Activated T-cell treated with anti-CD3 and anti-CD28 coated beads, Interleukin-2, amount 50 U/mL, for 72 hours (primary cell): ENCODE data around the gene NLK. TPM values are rescaled to one million over a fixed set of nuclear protein-coding genes. Genes with fewer than 3 reads are reported as not detected.
A peak's percentile ranks its signal among the peaks of the same experiment; 100 is the strongest.
"Not testable (repeated sequence)": the region's sequence is repeated elsewhere in the genome, so short reads cannot be mapped to it uniquely, and the experiment has no call there.

Source experiments
- ATAC-seq, 2 donors: fragments of 150-1000 bp; cut with Tn5 transposase; replicated peaks in 1 of 2; 2 replicates each; pipeline ENCODE4 v1.10.0; 2021; ENCODE audit warnings: moderate library complexity in 2 of 2, mild to moderate bottlenecking in 1 of 2
- DNase-seq, 2 donors: peaks; one replicate each; pipeline ENCODE4 v3.0.0; 2021 to 2022; ENCODE audit warnings: mixed read lengths in 1 of 2
- H3K27ac Mint-ChIP-seq: one replicate; pipeline ENCODE4 v1.8.0; 2022; ENCODE audit warnings: mild to moderate bottlenecking, moderate library complexity, mixed read lengths
- H3K27me3 Mint-ChIP-seq: one replicate; pipeline ENCODE4 v1.8.0; 2022; ENCODE audit warnings: low read depth, mixed read lengths
- H3K36me3 Mint-ChIP-seq, 2 donors: one replicate each; pipeline ENCODE4 v1.8.0; 2022; ENCODE audit warnings: mixed read lengths in 2 of 2, mild to moderate bottlenecking in 1 of 2; ENCODE audit not compliant: insufficient read depth in 2 of 2
- H3K4me1 Mint-ChIP-seq: one replicate; pipeline ENCODE4 v1.8.0; 2022; ENCODE audit warnings: low read depth, mixed read lengths
- H3K4me3 Mint-ChIP-seq, 2 donors: one replicate each; pipeline ENCODE4 v1.8.0; 2022; ENCODE audit warnings: mild to moderate bottlenecking in 2 of 2, mixed read lengths in 2 of 2, moderate library complexity in 2 of 2
- H3K9me3 Mint-ChIP-seq, 2 donors: one replicate each; pipeline ENCODE4 v1.8.0; 2022; ENCODE audit warnings: mixed read lengths in 2 of 2
- total RNA-seq, 2 donors: library from RNA; stranded (reverse); gene quantifications; one replicate each; pipeline ENCODE4 v1.2.3, GENCODE V29; 2022

Gene NLK
- total RNA-seq, 2 donors from 2014 or later: 10.0 to 11.7 TPM

- Mint-ChIP-seq H3K27me3 (no peaks in the 10 kb centered on the region), H3K9me3 (peaks cover 0 to 2% of the 10 kb centered on the region in 2 donors), H3K36me3 (peaks cover 2 to 10% of the 10 kb centered on the region in 2 donors), H3K4me3 (no peak overlapping the region), H3K27ac (no peak overlapping the region), H3K4me1 (peaks cover 3% of the 10 kb centered on the region)
- ATAC-seq (no peak), DNase-seq (no peak)
Observed at GRCh38 chr17:28185658-28186057, 143.2 kb downstream of the NLK start.

GRCh38 chr17:28186472-28186871, 144.0 kb downstream of the NLK start:
- not testable (repeated sequence) for H3K4me3 Mint-ChIP-seq, H3K9me3 Mint-ChIP-seq, DNase-seq, H3K27me3 Mint-ChIP-seq, H3K4me1 Mint-ChIP-seq, ATAC-seq, H3K27ac Mint-ChIP-seq
- H3K36me3 Mint-ChIP-seq: peaks cover 2 to 10% of the 10 kb centered on the region in 2 donors

- Mint-ChIP-seq H3K9me3 (peaks cover 0 to 2% of the 10 kb centered on the region in 2 donors), H3K4me1 (no peaks in the 10 kb centered on the region), H3K4me3 (no peak overlapping the region), H3K36me3 (peaks cover 2 to 10% of the 10 kb centered on the region in 2 donors), H3K27me3 (no peaks in the 10 kb centered on the region), H3K27ac (no peak overlapping the region)
- DNase-seq: no peak
- no peak for ATAC-seq
Observed at GRCh38 chr17:28187931-28188330, 145.5 kb downstream of the NLK start.

- no peak overlapping the region for H3K27ac Mint-ChIP-seq
- DNase-seq (no peak), ATAC-seq (peak in 1 of 2 donors; percentile 36)
- H3K9me3 Mint-ChIP-seq: peaks cover 0 to 2% of the 10 kb centered on the region in 2 donors
- H3K27me3 Mint-ChIP-seq: no peaks in the 10 kb centered on the region
- no peaks in the 10 kb centered on the region for H3K4me1 Mint-ChIP-seq
- no peak overlapping the region for H3K4me3 Mint-ChIP-seq
- peaks cover 2 to 10% of the 10 kb centered on the region in 2 donors for H3K36me3 Mint-ChIP-seq
Observed at GRCh38 chr17:28188841-28189263, 146.4 kb downstream of the NLK start.

GRCh38 chr17:28189667-28190066, 147.2 kb downstream of the NLK start:
- Mint-ChIP-seq H3K4me1 (no peaks in the 10 kb centered on the region), H3K36me3 (peaks cover 2 to 10% of the 10 kb centered on the region in 2 donors), H3K27me3 (no peaks in the 10 kb centered on the region), H3K27ac (no peak overlapping the region), H3K4me3 (no peak overlapping the region), H3K9me3 (peaks cover 0 to 2% of the 10 kb centered on the region in 2 donors)
- no peak for DNase-seq
- no peak for ATAC-seq

GRCh38 chr17:28191018-28191417, 148.5 kb downstream of the NLK start:
- Mint-ChIP-seq H3K4me3 (no peak overlapping the region), H3K36me3 (peaks cover 1 to 4% of the 10 kb centered on the region in 2 donors), H3K4me1 (no peaks in the 10 kb centered on the region), H3K9me3 (peaks cover 0 to 2% of the 10 kb centered on the region in 2 donors), H3K27me3 (no peaks in the 10 kb centered on the region), H3K27ac (no peak overlapping the region)
- no peak for DNase-seq
- no peak for ATAC-seq

GRCh38 chr17:28193241-28193640, 150.8 kb downstream of the NLK start:
- H3K27me3 Mint-ChIP-seq: no peaks in the 10 kb centered on the region
- H3K36me3 Mint-ChIP-seq: no peaks in the 10 kb centered on the region
- H3K27ac Mint-ChIP-seq: no peak overlapping the region
- H3K9me3 Mint-ChIP-seq: no peaks in the 10 kb centered on the region
- no peak for ATAC-seq
- no peak for DNase-seq
- H3K4me3 Mint-ChIP-seq: no peak overlapping the region
- H3K4me1 Mint-ChIP-seq: no peaks in the 10 kb centered on the region

GRCh38 chr17:28194382-28194781, 151.9 kb downstream of the NLK start:
- no peak overlapping the region for H3K4me3 Mint-ChIP-seq
- no peak overlapping the region for H3K27ac Mint-ChIP-seq
- H3K36me3 Mint-ChIP-seq: no peaks in the 10 kb centered on the region
- H3K4me1 Mint-ChIP-seq: no peaks in the 10 kb centered on the region
- ATAC-seq: no peak
- H3K9me3 Mint-ChIP-seq: no peaks in the 10 kb centered on the region
- no peaks in the 10 kb centered on the region for H3K27me3 Mint-ChIP-seq
- no peak for DNase-seq

- DNase-seq (no peak), ATAC-seq (no peak)
- Mint-ChIP-seq H3K27ac (peak overlapping the region; percentile 38), H3K9me3 (no peaks in the 10 kb centered on the region), H3K4me1 (no peaks in the 10 kb centered on the region), H3K4me3 (no peak overlapping the region), H3K36me3 (no peaks in the 10 kb centered on the region), H3K27me3 (no peaks in the 10 kb centered on the region)
Observed at GRCh38 chr17:28196636-28197035, 154.2 kb downstream of the NLK start.

GRCh38 chr17:28199115-28199514, 156.6 kb downstream of the NLK start:
- no peaks in the 10 kb centered on the region for H3K36me3 Mint-ChIP-seq
- H3K4me3 Mint-ChIP-seq: no peak overlapping the region
- no peaks in the 10 kb centered on the region for H3K4me1 Mint-ChIP-seq
- ATAC-seq (no peak), DNase-seq (no peak)
- H3K9me3 Mint-ChIP-seq: no peaks in the 10 kb centered on the region
- H3K27ac Mint-ChIP-seq: no peak overlapping the region
- H3K27me3 Mint-ChIP-seq: no peaks in the 10 kb centered on the region

GRCh38 chr17:28199728-28200127, 157.3 kb downstream of the NLK start:
- no peaks in the 10 kb centered on the region for H3K36me3 Mint-ChIP-seq
- no peak overlapping the region for H3K4me3 Mint-ChIP-seq
- ATAC-seq (no peak), DNase-seq (no peak)
- no peaks in the 10 kb centered on the region for H3K9me3 Mint-ChIP-seq
- H3K27me3 Mint-ChIP-seq: no peaks in the 10 kb centered on the region
- no peak overlapping the region for H3K27ac Mint-ChIP-seq
- no peaks in the 10 kb centered on the region for H3K4me1 Mint-ChIP-seq

GRCh38 chr17:28201315-28201714, 158.8 kb downstream of the NLK start:
- no peak overlapping the region for H3K4me3 Mint-ChIP-seq
- no peak for DNase-seq
- no peaks in the 10 kb centered on the region for H3K4me1 Mint-ChIP-seq
- no peak for ATAC-seq
- no peaks in the 10 kb centered on the region for H3K9me3 Mint-ChIP-seq
- no peaks in the 10 kb centered on the region for H3K36me3 Mint-ChIP-seq
- H3K27ac Mint-ChIP-seq: no peak overlapping the region
- no peaks in the 10 kb centered on the region for H3K27me3 Mint-ChIP-seq

GRCh38 chr17:28204244-28204643, 161.8 kb downstream of the NLK start:
- Mint-ChIP-seq H3K4me1 (no peaks in the 10 kb centered on the region), H3K4me3 (no peak overlapping the region)
- DNase-seq: no peak

GRCh38 chr17:28204751-28205150, 162.3 kb downstream of the NLK start:
- ATAC-seq (no peak), DNase-seq (no peak)
- H3K9me3 Mint-ChIP-seq: no peaks in the 10 kb centered on the region
- peaks cover 0 to 2% of the 10 kb centered on the region in 2 donors for H3K36me3 Mint-ChIP-seq
- no peak overlapping the region for H3K4me3 Mint-ChIP-seq
- H3K27me3 Mint-ChIP-seq: no peaks in the 10 kb centered on the region
- H3K4me1 Mint-ChIP-seq: no peaks in the 10 kb centered on the region
- H3K27ac Mint-ChIP-seq: no peak overlapping the region

More at GRCh38 chr17:28204244-28204643, 161.8 kb downstream of the NLK start:
- Mint-ChIP-seq H3K9me3 (no peaks in the 10 kb centered on the region), H3K27ac (no peak overlapping the region), H3K36me3 (no peaks in the 10 kb centered on the region), H3K27me3 (no peaks in the 10 kb centered on the region)
- no peak for ATAC-seq
